ENCODE data around the gene CDK10. TPM values are rescaled to one million over a fixed set of nuclear protein-coding genes. Genes with fewer than 3 reads are reported as not detected.

The CDK10 gene
- total RNA-seq, result 10 to 100 TPM; 76.0 to 77.1 TPM

- H3K27ac Mint-ChIP-seq, result peak within 1 kb of the TSS; percentile 93
- H3K27me3 Mint-ChIP-seq (ENCODE audit: low read depth), result no peaks in the 10 kb centered on the region
- CTCF ChIA-PET, result interaction anchor here (0.7 to 2.4 kb wide), 5 partner anchors 13 to 187 kb away, joined by 3 to 27 read pairs (median 3); partner anchors contain the start of genes CHMP1A, SPATA2L, SPATA33 and TCF25
- peak within 1 kb of the TSS; percentile 91 for H3K4me3 Mint-ChIP-seq
- peaks cover 20% of the 10 kb centered on the region for H3K4me1 Mint-ChIP-seq (ENCODE audit: low read depth)
- DNase-seq (peak; percentile 91), ATAC-seq (peak; percentile 90)
- POLR2A ChIA-PET, result interaction anchor here (0.5 to 1.4 kb wide), 8 partner anchors 9 to 1142 kb away, joined by 3 to 4 read pairs (median 3); partner anchors contain the start of gene CHMP1A
- H3K9me3 Mint-ChIP-seq (ENCODE audit: insufficient read depth), result no peaks in the 10 kb centered on the region
- H3K36me3 Mint-ChIP-seq (ENCODE audit: low read depth), result peaks cover 45% of the 10 kb centered on the region
These were observed at the start of gene CDK10 for GRCh38 chr16:89686520-89687091. Gene CDK10, plus strand, starts transcription at chr16:89686689. Its CDS starts 22 bp downstream, at chr16:89686711.

- H3K9me3 Mint-ChIP-seq (ENCODE audit: insufficient read depth), result no peaks in the 10 kb centered on the region
- H3K27ac Mint-ChIP-seq, result no peak overlapping the region
- ChIA-PET CTCF (no interaction called here), POLR2A (interaction anchor here (0.5 kb wide), 1 partner anchor 34 kb away, joined by 3 read pairs; no protein-coding TSS in a partner anchor)
- H3K27me3 Mint-ChIP-seq (ENCODE audit: low read depth), result no peaks in the 10 kb centered on the region
- no peaks in the 10 kb centered on the region for H3K36me3 Mint-ChIP-seq (ENCODE audit: low read depth)
- no peak overlapping the region for H3K4me3 Mint-ChIP-seq
- ATAC-seq, result no peak
- peaks cover 9% of the 10 kb centered on the region for H3K4me1 Mint-ChIP-seq (ENCODE audit: low read depth)
- DNase-seq, result no peak
These were observed 49.1 kb upstream of the CDK10 start for GRCh38 chr16:89637379-89637778.

GRCh38 chr16:89638455-89638854, 48.0 kb upstream of the CDK10 start:
- ChIA-PET CTCF (no interaction called here), POLR2A (no interaction called here)
- Mint-ChIP-seq H3K9me3 (ENCODE audit: insufficient read depth) (no peaks in the 10 kb centered on the region), H3K27me3 (ENCODE audit: low read depth) (no peaks in the 10 kb centered on the region), H3K27ac (no peak overlapping the region), H3K36me3 (ENCODE audit: low read depth) (no peaks in the 10 kb centered on the region), H3K4me3 (no peak overlapping the region), H3K4me1 (ENCODE audit: low read depth) (peaks cover 9% of the 10 kb centered on the region)
- no peak for ATAC-seq
- DNase-seq, result no peak

GRCh38 chr16:89639385-89639784, 47.1 kb upstream of the CDK10 start:
- ChIA-PET POLR2A (no interaction called here), CTCF (no interaction called here)
- DNase-seq (no peak), ATAC-seq (no peak)
- H3K36me3 Mint-ChIP-seq (ENCODE audit: low read depth), result peaks cover 4% of the 10 kb centered on the region
- H3K4me3 Mint-ChIP-seq, result no peak overlapping the region
- H3K27me3 Mint-ChIP-seq (ENCODE audit: low read depth), result no peaks in the 10 kb centered on the region
- no peaks in the 10 kb centered on the region for H3K9me3 Mint-ChIP-seq (ENCODE audit: insufficient read depth)
- H3K27ac Mint-ChIP-seq, result no peak overlapping the region
- peaks cover 9% of the 10 kb centered on the region for H3K4me1 Mint-ChIP-seq (ENCODE audit: low read depth)

- ChIA-PET POLR2A (interaction anchor here (0.8 kb wide), 1 partner anchor 424 kb away, joined by 3 read pairs; the partner anchor contains the start of gene ZNF778), CTCF (interaction anchor here (0.7 kb wide), 1 partner anchor 78 kb away, joined by 4 read pairs; no protein-coding TSS in a partner anchor)
- no peaks in the 10 kb centered on the region for H3K27me3 Mint-ChIP-seq (ENCODE audit: low read depth)
- peaks cover 17% of the 10 kb centered on the region for H3K36me3 Mint-ChIP-seq (ENCODE audit: low read depth)
- H3K4me3 Mint-ChIP-seq, result peak overlapping the region; percentile 29
- H3K9me3 Mint-ChIP-seq (ENCODE audit: insufficient read depth), result no peaks in the 10 kb centered on the region
- no peak overlapping the region for H3K27ac Mint-ChIP-seq
- no peak for ATAC-seq
- no peak for DNase-seq
- peaks cover 9% of the 10 kb centered on the region for H3K4me1 Mint-ChIP-seq (ENCODE audit: low read depth)
These were observed 44.9 kb upstream of the CDK10 start for GRCh38 chr16:89641458-89642119.

- ATAC-seq, result no peak
- no peak overlapping the region for H3K4me3 Mint-ChIP-seq
These were observed 43.9 kb upstream of the CDK10 start for GRCh38 chr16:89642574-89642973.

GRCh38 chr16:89643769-89644300, 42.7 kb upstream of the CDK10 start:
- H3K4me3 Mint-ChIP-seq, result no peak overlapping the region

More at GRCh38 chr16:89642574-89642973, 43.9 kb upstream of the CDK10 start:
- CTCF ChIA-PET, result interaction anchor here (1.0 kb wide), 1 partner anchor 9 kb away, joined by 3 read pairs; no protein-coding TSS in a partner anchor
- no peak for DNase-seq
- Mint-ChIP-seq H3K36me3 (ENCODE audit: low read depth) (peaks cover 21% of the 10 kb centered on the region), H3K27me3 (ENCODE audit: low read depth) (no peaks in the 10 kb centered on the region), H3K27ac (no peak overlapping the region), H3K4me1 (ENCODE audit: low read depth) (peaks cover 9% of the 10 kb centered on the region), H3K9me3 (ENCODE audit: insufficient read depth) (no peaks in the 10 kb centered on the region)
- POLR2A ChIA-PET, result interaction anchor here (0.8 kb wide), 1 partner anchor 425 kb away, joined by 3 read pairs; the partner anchor contains the start of gene ZNF778

GRCh38 chr16:89645122-89645521, 41.4 kb upstream of the CDK10 start:
- H3K9me3 Mint-ChIP-seq (ENCODE audit: insufficient read depth), result no peaks in the 10 kb centered on the region
- no peak for ATAC-seq
- CTCF ChIA-PET, result no interaction called here
- no peaks in the 10 kb centered on the region for H3K27me3 Mint-ChIP-seq (ENCODE audit: low read depth)
- DNase-seq, result no peak
- H3K27ac Mint-ChIP-seq, result no peak overlapping the region
- H3K4me3 Mint-ChIP-seq, result no peak overlapping the region
- H3K36me3 Mint-ChIP-seq (ENCODE audit: low read depth), result peaks cover 34% of the 10 kb centered on the region
- peaks cover 9% of the 10 kb centered on the region for H3K4me1 Mint-ChIP-seq (ENCODE audit: low read depth)
- POLR2A ChIA-PET, result no interaction called here

More at GRCh38 chr16:89643769-89644300, 42.7 kb upstream of the CDK10 start:
- Mint-ChIP-seq H3K27me3 (ENCODE audit: low read depth) (no peaks in the 10 kb centered on the region), H3K4me1 (ENCODE audit: low read depth) (peaks cover 9% of the 10 kb centered on the region), H3K36me3 (ENCODE audit: low read depth) (peaks cover 27% of the 10 kb centered on the region), H3K9me3 (ENCODE audit: insufficient read depth) (no peaks in the 10 kb centered on the region), H3K27ac (no peak overlapping the region)
- DNase-seq (no peak), ATAC-seq (no peak)
- ChIA-PET POLR2A (no interaction called here), CTCF (no interaction called here)

- Mint-ChIP-seq H3K9me3 (ENCODE audit: insufficient read depth) (no peaks in the 10 kb centered on the region), H3K4me3 (no peak overlapping the region), H3K27me3 (ENCODE audit: low read depth) (no peaks in the 10 kb centered on the region), H3K4me1 (ENCODE audit: low read depth) (peaks cover 2% of the 10 kb centered on the region), H3K27ac (no peak overlapping the region), H3K36me3 (ENCODE audit: low read depth) (peaks cover 39% of the 10 kb centered on the region)
- POLR2A ChIA-PET, result no interaction called here
- ATAC-seq (no peak), DNase-seq (no peak)
- CTCF ChIA-PET, result interaction anchor here (0.9 kb wide), 1 partner anchor 54 kb away, joined by 3 read pairs; no protein-coding TSS in a partner anchor
These were observed 40.2 kb upstream of the CDK10 start for GRCh38 chr16:89646270-89646669.

GRCh38 chr16:89646906-89647305, 39.6 kb upstream of the CDK10 start:
- Mint-ChIP-seq H3K27ac (no peak overlapping the region), H3K4me1 (ENCODE audit: low read depth) (no peaks in the 10 kb centered on the region), H3K36me3 (ENCODE audit: low read depth) (peaks cover 39% of the 10 kb centered on the region), H3K9me3 (ENCODE audit: insufficient read depth) (no peaks in the 10 kb centered on the region), H3K27me3 (ENCODE audit: low read depth) (no peaks in the 10 kb centered on the region), H3K4me3 (no peak overlapping the region)
- POLR2A ChIA-PET, result no interaction called here
- ATAC-seq (no peak), DNase-seq (no peak)
- CTCF ChIA-PET, result no interaction called here

- Mint-ChIP-seq H3K27me3 (ENCODE audit: low read depth) (no peaks in the 10 kb centered on the region), H3K36me3 (ENCODE audit: low read depth) (peaks cover 36% of the 10 kb centered on the region), H3K9me3 (ENCODE audit: insufficient read depth) (no peaks in the 10 kb centered on the region), H3K27ac (no peak overlapping the region), H3K4me1 (ENCODE audit: low read depth) (peaks cover 24% of the 10 kb centered on the region), H3K4me3 (no peak overlapping the region)
- POLR2A ChIA-PET, result no interaction called here
- ATAC-seq (no peak), DNase-seq (no peak)
- CTCF ChIA-PET, result no interaction called here
These were observed 34.9 kb upstream of the CDK10 start for GRCh38 chr16:89651584-89651983.

All from activated CD8-positive, alpha-beta T cell treated with anti-CD3 and anti-CD28 coated beads, Interleukin-2, amount 10 ng/mL, durations not matched to agents 7 days and 5 days (primary cell).